Neutrophil (primary cell): Measurements from ENCODE around the gene CTNNA2.

Source experiments
- H3K27ac ChIP-seq: fragments of 200-600 bp; sonication (generic); 2 replicates; pipeline ENCODE4 v1.5.1; 2016; ENCODE audit warnings: mild to moderate bottlenecking, moderate library complexity
- H3K27me3 ChIP-seq: fragments of 200-600 bp; sonication (generic); 2 replicates; pipeline ENCODE4 v1.6.0; 2016; ENCODE audit warnings: mild to moderate bottlenecking
- H3K36me3 ChIP-seq: fragments of 200-600 bp; sonication (generic); 2 replicates; pipeline ENCODE4 v1.5.1; 2017
- H3K4me1 ChIP-seq, 2 experiments: fragments of 200-600 bp in 1 of 2; sonication (generic) in 1 of 2; 1 replicate in 1 of 2; 2 replicates in 1 of 2; pipeline versions ENCODE4 v1.5.1 to v1.6.1; 2013 to 2016; ENCODE audit warnings: low read depth in 1 of 2, low read length in 1 of 2, mild to moderate bottlenecking in 1 of 2, moderate library complexity in 1 of 2; ENCODE audit not compliant: control insufficient read depth in 1 of 2, insufficient read depth in 1 of 2
- H3K4me3 ChIP-seq, 2 experiments: fragments of 200-600 bp in 1 of 2; sonication (generic) in 1 of 2; 1 replicate in 1 of 2; 2 replicates in 1 of 2; pipeline ENCODE4 v1.5.1; 2013 to 2016; ENCODE audit warnings: low read depth in 1 of 2, low read length in 1 of 2, mild to moderate bottlenecking in 1 of 2, moderate library complexity in 1 of 2
- H3K9me3 ChIP-seq: fragments of 200-600 bp; sonication (generic); 2 replicates; pipeline ENCODE4 v1.5.1; 2016
- CTCF ChIP-seq: fragments of 200-600 bp; sonication (generic); IDR thresholded peaks from 2 replicates; pipeline ENCODE4 v1.5.1; 2016; ENCODE audit warnings: antibody characterized with exemption

The CTNNA2 gene

GRCh38 chr2:79822136-79822535 lies 309.3 kb downstream of the CTNNA2 start:
- Histone ChIP-seq H3K27ac (no peak overlapping the region), H3K4me1 (no peaks in the 10 kb centered on the region), H3K4me3 (no peak overlapping the region), H3K9me3 (no peaks in the 10 kb centered on the region), H3K27me3 (no peaks in the 10 kb centered on the region), H3K36me3 (no peaks in the 10 kb centered on the region)
- TF ChIP-seq CTCF: no peak

GRCh38 chr2:79824086-79824786 lies 311.4 kb downstream of the CTNNA2 start:
- H3K4me3 ChIP-seq: no peak overlapping the region
- no peaks in the 10 kb centered on the region for H3K27me3 ChIP-seq
- no peaks in the 10 kb centered on the region for H3K9me3 ChIP-seq
- no peaks in the 10 kb centered on the region for H3K36me3 ChIP-seq
- H3K27ac ChIP-seq: no peak overlapping the region
- H3K4me1 ChIP-seq: no peaks in the 10 kb centered on the region
- TF ChIP-seq CTCF: no peak

- Histone ChIP-seq H3K27me3 (no peaks in the 10 kb centered on the region), H3K27ac (no peak overlapping the region), H3K36me3 (no peaks in the 10 kb centered on the region), H3K4me1 (no peaks in the 10 kb centered on the region), H3K9me3 (no peaks in the 10 kb centered on the region), H3K4me3 (no peak overlapping the region)
- TF ChIP-seq CTCF: no peak
Observed at GRCh38 chr2:79827881-79828280, 315.0 kb downstream of the CTNNA2 start.

GRCh38 chr2:79830501-79830900 lies 317.6 kb downstream of the CTNNA2 start:
- no peaks in the 10 kb centered on the region for H3K36me3 ChIP-seq
- no peaks in the 10 kb centered on the region for H3K27me3 ChIP-seq
- H3K4me1 ChIP-seq: no peaks in the 10 kb centered on the region
- no peaks in the 10 kb centered on the region for H3K9me3 ChIP-seq
- no peak for TF ChIP-seq CTCF
- no peak overlapping the region for H3K4me3 ChIP-seq
- H3K27ac ChIP-seq: no peak overlapping the region

GRCh38 chr2:79831961-79832360 lies 319.1 kb downstream of the CTNNA2 start:
- no peak for TF ChIP-seq CTCF
- H3K27ac ChIP-seq: no peak overlapping the region
- no peaks in the 10 kb centered on the region for H3K27me3 ChIP-seq
- no peaks in the 10 kb centered on the region for H3K36me3 ChIP-seq
- H3K4me3 ChIP-seq: no peak overlapping the region
- no peaks in the 10 kb centered on the region for H3K9me3 ChIP-seq
- no peaks in the 10 kb centered on the region for H3K4me1 ChIP-seq
